IPS DF 6.9 (cell line): ENCODE data around the gene PKD1.

ENCODE experiments used
- DNase-seq: peaks from one replicate; pipeline ENCODE4 v3.0.0-alpha.2; 2013; ENCODE audit warnings: low read depth, low spot score
- H3K27ac ChIP-seq: one replicate; pipeline ENCODE4 v1.5.1; 2013; ENCODE audit warnings: low read length, control low read depth
- H3K27me3 ChIP-seq: 2 replicates; pipeline ENCODE4 v1.6.1; 2013; ENCODE audit warnings: mild to moderate bottlenecking, low read length; ENCODE audit not compliant: control insufficient read depth, insufficient read depth
- H3K36me3 ChIP-seq: 2 replicates; pipeline ENCODE4 v1.6.1; 2013; ENCODE audit warnings: low read length; ENCODE audit not compliant: control insufficient read depth, insufficient read depth
- H3K4me1 ChIP-seq: 2 replicates; pipeline ENCODE4 v1.6.1; 2013; ENCODE audit warnings: low read length; ENCODE audit not compliant: control insufficient read depth, insufficient read depth
- H3K4me3 ChIP-seq: 2 replicates; pipeline ENCODE4 v1.5.1; 2013; ENCODE audit warnings: mild to moderate bottlenecking, low read length
- H3K9me3 ChIP-seq: 2 replicates; pipeline ENCODE4 v1.6.1; 2013; ENCODE audit warnings: low read length, inconsistent platforms; ENCODE audit not compliant: control insufficient read depth, insufficient read depth
- WGBS: extraction: QIAGEN DNeasy Blood & Tissue Kit; methylation state at CpG from one replicate; pipeline ENCODE4 v1.1.7; 2013; ENCODE audit warnings: mixed read lengths, missing lambda C conversion rate; ENCODE audit not compliant: insufficient read length, insufficient coverage; 5-methylcytosine and 5-hydroxymethylcytosine counted together

PKD1 gene

GRCh38 chr16:2178321-2179106 lies 42.8 kb upstream of the PKD1 start:
- H3K36me3 ChIP-seq = peaks cover 34% of the 10 kb centered on the region
- H3K4me1 ChIP-seq = peaks cover 2% of the 10 kb centered on the region
- H3K9me3 ChIP-seq = no peaks in the 10 kb centered on the region
- no peak overlapping the region for H3K27ac ChIP-seq
- H3K27me3 ChIP-seq = no peaks in the 10 kb centered on the region
- H3K4me3 ChIP-seq = no peak overlapping the region; the same call in 1 of the 2 replicates
- peak; percentile 18 for DNase-seq
- WGBS = no CpG with 5 or more reads among the region's 106 CpGs

- Histone ChIP-seq H3K27me3 (no peaks in the 10 kb centered on the region), H3K36me3 (peaks cover 44% of the 10 kb centered on the region)
Measured at GRCh38 chr16:2177561-2177960, 41.9 kb upstream of the PKD1 start.

GRCh38 chr16:2177101-2177500 lies 41.4 kb upstream of the PKD1 start:
- Histone ChIP-seq H3K4me3 (no peak overlapping the region), H3K4me1 (peaks cover 2% of the 10 kb centered on the region), H3K27ac (no peak overlapping the region), H3K36me3 (peaks cover 46% of the 10 kb centered on the region), H3K27me3 (no peaks in the 10 kb centered on the region), H3K9me3 (no peaks in the 10 kb centered on the region)
- no CpG with 5 or more reads among the region's 18 CpGs for WGBS
- DNase-seq = no peak

More at GRCh38 chr16:2177561-2177960, 41.9 kb upstream of the PKD1 start:
- H3K4me1 ChIP-seq = peaks cover 2% of the 10 kb centered on the region
- no peaks in the 10 kb centered on the region for H3K9me3 ChIP-seq
- H3K4me3 ChIP-seq = no peak overlapping the region
- no peak for DNase-seq
- WGBS = no CpG with 5 or more reads among the region's 20 CpGs
- H3K27ac ChIP-seq = no peak overlapping the region

- H3K27ac ChIP-seq = no peak overlapping the region
- peaks cover 55% of the 10 kb centered on the region for H3K36me3 ChIP-seq
- H3K4me1 ChIP-seq = peaks cover 2% of the 10 kb centered on the region; the same call in 1 of the 2 replicates
- WGBS = no CpG with 5 or more reads among the region's 23 CpGs
- DNase-seq = no peak
- H3K4me3 ChIP-seq = no peak overlapping the region
- H3K27me3 ChIP-seq = no peaks in the 10 kb centered on the region
- H3K9me3 ChIP-seq = no peaks in the 10 kb centered on the region
Measured at GRCh38 chr16:2176047-2176446, 40.3 kb upstream of the PKD1 start.

DNA sequence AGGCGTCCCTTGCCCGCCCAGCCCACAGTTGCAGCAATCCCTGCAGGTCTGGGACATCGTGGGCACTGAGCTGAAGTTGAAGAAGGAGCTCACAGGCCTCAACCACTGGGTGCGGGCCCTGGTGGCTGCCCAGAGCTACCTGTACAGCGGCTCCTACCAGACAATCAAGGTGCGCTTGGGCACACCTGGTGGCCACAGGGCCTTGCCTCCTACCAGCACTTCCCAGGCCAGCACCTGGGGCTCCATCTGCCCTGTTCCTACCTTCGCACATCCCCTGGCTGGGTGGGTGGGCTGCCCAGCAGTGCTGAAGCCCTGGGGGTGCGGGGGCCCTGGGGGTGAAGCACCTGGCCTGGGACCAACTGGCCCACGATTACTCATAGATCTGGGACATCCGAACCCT lies 39.8 kb upstream of the PKD1 start:
- Histone ChIP-seq H3K36me3 (peaks cover 59% of the 10 kb centered on the region), H3K27ac (no peak overlapping the region), H3K9me3 (no peaks in the 10 kb centered on the region), H3K4me3 (no peak overlapping the region), H3K27me3 (no peaks in the 10 kb centered on the region), H3K4me1 (peaks cover 2% of the 10 kb centered on the region; the same call in 1 of the 2 replicates)
- no CpG with 5 or more reads among the region's 10 CpGs for WGBS
- DNase-seq = no peak

DNA sequence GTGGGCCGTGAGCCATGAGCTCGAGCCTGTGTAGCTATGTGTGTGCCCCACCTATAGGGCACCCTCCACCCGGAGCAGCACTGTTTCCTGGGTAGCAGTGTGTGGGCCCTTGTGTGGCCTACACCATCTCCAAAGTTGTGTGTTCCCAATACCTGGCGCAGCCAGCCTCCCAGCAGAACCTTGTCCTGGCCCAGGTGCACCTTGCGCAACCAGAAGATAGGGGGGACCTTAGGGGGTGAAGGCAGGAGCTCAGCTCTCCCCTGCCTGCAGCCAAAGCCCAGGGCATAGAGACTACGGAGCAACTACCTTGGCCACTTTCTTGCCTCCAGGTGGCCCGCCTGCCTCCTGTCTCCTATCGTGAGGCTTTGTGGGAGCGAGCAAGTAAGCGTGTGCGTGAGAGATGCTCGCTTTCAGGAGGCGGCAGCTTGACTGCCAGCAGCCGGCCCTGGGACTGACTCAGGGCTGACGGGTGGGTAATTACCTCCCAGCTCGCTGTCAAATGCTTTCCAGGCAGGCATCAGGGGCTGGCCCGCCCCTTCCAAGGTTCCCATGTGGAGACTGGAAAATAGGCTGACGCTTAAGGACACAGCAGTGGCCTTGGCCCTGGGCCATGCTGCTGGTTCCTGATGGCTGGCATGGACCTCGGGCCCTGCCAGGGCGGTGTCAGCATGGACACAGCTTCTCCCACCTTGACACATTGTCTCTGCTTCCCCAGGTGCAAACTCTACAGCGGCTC lies 38.9 kb upstream of the PKD1 start:
- no CpG with 5 or more reads among the region's 21 CpGs for WGBS
- Histone ChIP-seq H3K27me3 (no peaks in the 10 kb centered on the region), H3K4me3 (no peak overlapping the region), H3K4me1 (peaks cover 2% of the 10 kb centered on the region; the same call in 1 of the 2 replicates), H3K9me3 (no peaks in the 10 kb centered on the region), H3K36me3 (peaks cover 68% of the 10 kb centered on the region), H3K27ac (no peak overlapping the region)
- no peak for DNase-seq

GRCh38 chr16:2173916-2174315 lies 38.2 kb upstream of the PKD1 start:
- no peak for DNase-seq
- Histone ChIP-seq H3K4me3 (no peak overlapping the region), H3K36me3 (peaks cover 71% of the 10 kb centered on the region), H3K27ac (no peak overlapping the region), H3K4me1 (no peaks in the 10 kb centered on the region; the same call in 1 of the 2 replicates), H3K9me3 (no peaks in the 10 kb centered on the region), H3K27me3 (no peaks in the 10 kb centered on the region)
- no CpG with 5 or more reads among the region's 4 CpGs for WGBS

- no peaks in the 10 kb centered on the region for H3K9me3 ChIP-seq
- no peaks in the 10 kb centered on the region; the same call in 1 of the 2 replicates for H3K4me1 ChIP-seq
- H3K4me3 ChIP-seq = no peak overlapping the region
- DNase-seq = no peak
- no peaks in the 10 kb centered on the region for H3K27me3 ChIP-seq
- WGBS = no CpG with 5 or more reads among the region's 14 CpGs
- no peak overlapping the region for H3K27ac ChIP-seq
- H3K36me3 ChIP-seq = peaks cover 75% of the 10 kb centered on the region
Measured at GRCh38 chr16:2173366-2173765, 37.7 kb upstream of the PKD1 start.

- no peak overlapping the region for H3K27ac ChIP-seq
- no CpG with 5 or more reads among the region's 29 CpGs for WGBS
- no peaks in the 10 kb centered on the region; the same call in 1 of the 2 replicates for H3K4me1 ChIP-seq
- DNase-seq = no peak
- H3K9me3 ChIP-seq = no peaks in the 10 kb centered on the region
- H3K27me3 ChIP-seq = no peaks in the 10 kb centered on the region
- peaks cover 79% of the 10 kb centered on the region for H3K36me3 ChIP-seq
- no peak overlapping the region for H3K4me3 ChIP-seq
Measured at GRCh38 chr16:2172688-2173335, 37.1 kb upstream of the PKD1 start.

DNA sequence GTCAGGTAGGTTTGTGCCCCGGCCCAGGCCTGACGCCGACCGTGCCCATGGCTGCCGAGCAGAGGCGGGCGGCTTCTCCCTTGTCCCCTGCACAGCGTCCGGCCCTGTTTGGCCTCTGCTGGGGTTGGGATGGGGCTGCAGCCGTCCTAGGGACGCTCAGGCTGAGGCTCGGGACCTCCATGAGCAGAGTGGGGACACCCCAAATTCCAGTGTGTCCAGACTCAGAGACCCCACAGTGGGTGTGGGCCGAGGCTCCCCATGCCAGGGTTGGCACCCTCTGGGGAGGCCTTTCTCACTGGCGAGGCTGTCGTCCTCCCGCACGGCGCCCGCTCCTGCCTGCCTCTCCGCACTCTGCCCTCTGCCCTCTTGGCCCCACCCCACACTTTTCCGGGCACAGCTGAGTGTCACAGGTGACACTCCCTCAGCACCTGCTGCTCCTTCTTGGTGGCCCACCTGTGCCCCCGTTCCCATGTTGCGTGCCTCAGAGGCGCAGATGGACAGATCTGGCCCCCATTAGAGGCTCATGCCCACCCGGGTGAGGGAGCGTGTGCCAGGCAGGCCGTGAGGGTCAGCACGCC lies 36.0 kb upstream of the PKD1 start:
- H3K27me3 ChIP-seq = no peaks in the 10 kb centered on the region
- no peak overlapping the region for H3K4me3 ChIP-seq
- H3K27ac ChIP-seq = no peak overlapping the region
- no peak for DNase-seq
- WGBS = no CpG with 5 or more reads among the region's 28 CpGs
- no peaks in the 10 kb centered on the region; the same call in 1 of the 2 replicates for H3K4me1 ChIP-seq
- peaks cover 77% of the 10 kb centered on the region for H3K36me3 ChIP-seq
- H3K9me3 ChIP-seq = no peaks in the 10 kb centered on the region
